ENCODE results near the gene THSD4. TPM values are rescaled to one million over a fixed set of nuclear protein-coding genes. Genes with fewer than 3 reads are reported as not detected.

The THSD4 gene
- polyA plus RNA-seq, 1 donor (not counting 4 experiments of a cell fraction or from before 2014, with no cell fraction given), result 24.5 TPM

GRCh38 chr15:71654042-71654719 is 538.9 kb downstream of the THSD4 start:
- H3K9me3 ChIP-seq (ENCODE audit: control insufficient read depth, low read depth, low read length), result no peaks in the 10 kb centered on the region
- H3K9me1 ChIP-seq (ENCODE audit: control insufficient read depth, extremely low read depth, insufficient read depth, low read length), result no peaks in the 10 kb centered on the region
- DNase-seq (ENCODE audit: low read depth, low spot score) (no peak), FAIRE-seq (no peak)
- no peak overlapping the region for H3K4me2 ChIP-seq (ENCODE audit: control insufficient read depth, extremely low read depth, insufficient read depth, low read depth, low read length)
- H2AFZ ChIP-seq (ENCODE audit: control insufficient read depth, low read length), result no peak overlapping the region
- H3K27ac ChIP-seq (ENCODE audit: control insufficient read depth, insufficient read depth, low read length), result no peak overlapping the region
- no peak overlapping the region for H3K9ac ChIP-seq (ENCODE audit: control insufficient read depth, extremely low read depth, insufficient read depth, low read length)
- dilution Hi-C loops (cut with MboI; ENCODE audit: extremely low pct_ligation_motif_present, low sequenced_read_pairs), result no loop called here
- H4K20me1 ChIP-seq (ENCODE audit: control insufficient read depth, extremely low read depth, insufficient read depth, low read length), result no peaks in the 10 kb centered on the region
- no peak overlapping the region for H3K4me3 ChIP-seq (ENCODE audit: control insufficient read depth in 2 of 3, extremely low read depth in 1 of 3, insufficient read depth in 2 of 3, low read depth in 1 of 3, low read length in 3 of 3)
- H3K36me3 ChIP-seq (ENCODE audit: control insufficient read depth in 2 of 2, extremely low read depth in 1 of 2, insufficient read depth in 2 of 2, low read length in 2 of 2), result peaks cover 0 to 5% of the 10 kb centered on the region in 2 experiments
- no peak for TF ChIP-seq EZH2 (IDR thresholded peaks at IDR 0.05; ENCODE audit: low read length)
- TF ChIP-seq, protein P1, sequence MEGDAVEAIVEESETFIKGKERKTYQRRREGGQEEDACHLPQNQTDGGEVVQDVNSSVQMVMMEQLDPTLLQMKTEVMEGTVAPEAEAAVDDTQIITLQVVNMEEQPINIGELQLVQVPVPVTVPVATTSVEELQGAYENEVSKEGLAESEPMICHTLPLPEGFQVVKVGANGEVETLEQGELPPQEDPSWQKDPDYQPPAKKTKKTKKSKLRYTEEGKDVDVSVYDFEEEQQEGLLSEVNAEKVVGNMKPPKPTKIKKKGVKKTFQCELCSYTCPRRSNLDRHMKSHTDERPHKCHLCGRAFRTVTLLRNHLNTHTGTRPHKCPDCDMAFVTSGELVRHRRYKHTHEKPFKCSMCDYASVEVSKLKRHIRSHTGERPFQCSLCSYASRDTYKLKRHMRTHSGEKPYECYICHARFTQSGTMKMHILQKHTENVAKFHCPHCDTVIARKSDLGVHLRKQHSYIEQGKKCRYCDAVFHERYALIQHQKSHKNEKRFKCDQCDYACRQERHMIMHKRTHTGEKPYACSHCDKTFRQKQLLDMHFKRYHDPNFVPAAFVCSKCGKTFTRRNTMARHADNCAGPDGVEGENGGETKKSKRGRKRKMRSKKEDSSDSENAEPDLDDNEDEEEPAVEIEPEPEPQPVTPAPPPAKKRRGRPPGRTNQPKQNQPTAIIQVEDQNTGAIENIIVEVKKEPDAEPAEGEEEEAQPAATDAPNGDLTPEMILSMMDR (optimal IDR thresholded peaks at IDR 0.05 in 1 of 3, IDR thresholded peaks at IDR 0.05 in 1 of 3, conservative IDR thresholded peaks at IDR 0.05 in 1 of 3; ENCODE audit: extremely low read depth in 1 of 3, insufficient read depth in 2 of 3, low read length in 3 of 3), result no peak
- H3K27me3 ChIP-seq (ENCODE audit: control insufficient read depth, extremely low read depth, insufficient read depth, low read length), result no peaks in the 10 kb centered on the region
- H3K4me1 ChIP-seq (ENCODE audit: control insufficient read depth, extremely low read depth, insufficient read depth, low read length), result peaks cover 17% of the 10 kb centered on the region
- no peaks in the 10 kb centered on the region for H3K79me2 ChIP-seq (ENCODE audit: control insufficient read depth, insufficient read depth, low read length)

DNA sequence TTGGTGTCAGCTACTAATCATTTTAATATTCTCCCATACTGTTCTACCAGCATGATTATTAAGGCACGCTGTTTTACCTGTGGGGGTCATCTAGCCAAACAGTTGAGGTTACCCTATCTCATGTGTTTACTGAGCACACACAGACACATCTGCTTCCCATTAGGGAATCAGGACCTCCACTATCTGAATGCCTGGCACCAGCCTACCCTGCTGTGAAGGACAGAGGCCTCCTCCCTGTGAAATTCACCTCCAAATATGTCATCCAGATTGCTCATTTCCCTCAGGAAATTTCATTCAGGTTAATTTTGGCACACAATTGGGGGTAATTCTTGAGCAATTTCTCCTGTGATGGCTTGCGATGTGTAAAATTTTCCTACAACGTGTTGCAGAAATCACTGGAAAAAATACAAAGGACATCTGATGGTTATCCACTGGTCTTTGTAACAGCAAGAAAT is 539.5 kb downstream of the THSD4 start:
- H3K27ac ChIP-seq (ENCODE audit: control insufficient read depth, insufficient read depth, low read length), result no peak overlapping the region

More for the DNA sequence above, 539.5 kb downstream of the THSD4 start:
- TF ChIP-seq, protein P1 (optimal IDR thresholded peaks at IDR 0.05 in 1 of 3, IDR thresholded peaks at IDR 0.05 in 1 of 3, conservative IDR thresholded peaks at IDR 0.05 in 1 of 3; ENCODE audit: extremely low read depth in 1 of 3, insufficient read depth in 2 of 3, low read length in 3 of 3), result no peak
- no peak for TF ChIP-seq EZH2 (IDR thresholded peaks at IDR 0.05; ENCODE audit: low read length)
- Histone ChIP-seq H3K9ac (ENCODE audit: control insufficient read depth, extremely low read depth, insufficient read depth, low read length) (no peak overlapping the region), H3K27me3 (ENCODE audit: control insufficient read depth, extremely low read depth, insufficient read depth, low read length) (no peaks in the 10 kb centered on the region), H3K4me3 (ENCODE audit: control insufficient read depth in 2 of 3, extremely low read depth in 1 of 3, insufficient read depth in 2 of 3, low read depth in 1 of 3, low read length in 3 of 3) (no peak overlapping the region), H3K36me3 (ENCODE audit: control insufficient read depth in 2 of 2, extremely low read depth in 1 of 2, insufficient read depth in 2 of 2, low read length in 2 of 2) (peaks cover 0 to 5% of the 10 kb centered on the region in 2 experiments), H3K4me2 (ENCODE audit: control insufficient read depth, extremely low read depth, insufficient read depth, low read depth, low read length) (no peak overlapping the region), H2AFZ (ENCODE audit: control insufficient read depth, low read length) (no peak overlapping the region), H3K9me1 (ENCODE audit: control insufficient read depth, extremely low read depth, insufficient read depth, low read length) (no peaks in the 10 kb centered on the region), H3K4me1 (ENCODE audit: control insufficient read depth, extremely low read depth, insufficient read depth, low read length) (peaks cover 19% of the 10 kb centered on the region), H3K79me2 (ENCODE audit: control insufficient read depth, insufficient read depth, low read length) (no peaks in the 10 kb centered on the region), H3K9me3 (ENCODE audit: control insufficient read depth, low read depth, low read length) (no peaks in the 10 kb centered on the region), H4K20me1 (ENCODE audit: control insufficient read depth, extremely low read depth, insufficient read depth, low read length) (no peaks in the 10 kb centered on the region)
- dilution Hi-C loops (cut with MboI; ENCODE audit: extremely low pct_ligation_motif_present, low sequenced_read_pairs), result no loop called here
- DNase-seq (ENCODE audit: low read depth, low spot score) (no peak), FAIRE-seq (no peak)
